ENCODE results near the gene ZNF554.
"Not testable (repeated sequence)": the region's sequence is repeated elsewhere in the genome, so short reads cannot be mapped to it uniquely, and the experiment has no call there.

ZNF554 gene

DNA sequence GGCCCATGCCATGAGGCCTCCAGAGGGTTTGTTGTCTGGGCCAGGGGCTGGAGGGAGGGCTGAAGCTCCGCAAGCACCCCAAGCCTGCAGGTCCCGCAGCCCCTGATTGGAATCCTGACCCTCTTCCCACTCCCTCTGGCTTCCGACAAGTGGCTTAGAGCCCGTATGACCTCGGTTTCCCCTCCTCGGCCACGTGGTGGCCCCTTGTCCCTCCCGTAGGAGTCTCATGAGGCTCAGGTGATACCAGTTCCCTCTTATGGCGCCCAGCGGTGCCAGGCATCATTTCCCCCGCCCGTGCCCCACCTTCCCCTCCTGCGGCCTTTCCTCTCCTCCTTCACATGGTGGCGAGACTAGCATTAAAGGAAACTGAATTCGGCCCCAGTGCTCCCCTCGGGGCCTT, 28.2 kb upstream of the ZNF554 start:
- no peak for FAIRE-seq

- no peak for FAIRE-seq
These were observed 27.8 kb upstream of the ZNF554 start for GRCh38 chr19:2791876-2792275.

DNA sequence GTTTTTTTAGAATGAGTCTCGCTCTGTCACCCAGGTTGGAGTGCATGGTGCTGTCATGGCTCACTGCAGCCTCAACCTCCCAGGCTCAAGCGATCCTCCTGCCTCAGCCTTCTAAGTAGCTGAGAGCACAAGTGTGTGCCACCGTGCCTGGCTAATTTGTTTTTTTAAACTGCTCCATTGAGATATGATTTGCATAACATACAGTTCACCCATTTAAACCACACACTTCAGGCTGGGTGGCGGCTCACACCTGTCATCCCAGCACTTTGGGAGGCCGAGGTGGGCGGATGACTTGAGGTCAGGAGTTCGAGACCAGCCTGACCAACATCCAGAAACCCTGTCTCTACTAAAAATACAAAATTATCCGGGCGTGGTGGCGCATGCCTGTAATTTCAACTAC, 27.0 kb upstream of the ZNF554 start:
- not testable (repeated sequence) for FAIRE-seq

- no peak for FAIRE-seq
These were observed 26.5 kb upstream of the ZNF554 start for GRCh38 chr19:2793126-2793525.

DNA sequence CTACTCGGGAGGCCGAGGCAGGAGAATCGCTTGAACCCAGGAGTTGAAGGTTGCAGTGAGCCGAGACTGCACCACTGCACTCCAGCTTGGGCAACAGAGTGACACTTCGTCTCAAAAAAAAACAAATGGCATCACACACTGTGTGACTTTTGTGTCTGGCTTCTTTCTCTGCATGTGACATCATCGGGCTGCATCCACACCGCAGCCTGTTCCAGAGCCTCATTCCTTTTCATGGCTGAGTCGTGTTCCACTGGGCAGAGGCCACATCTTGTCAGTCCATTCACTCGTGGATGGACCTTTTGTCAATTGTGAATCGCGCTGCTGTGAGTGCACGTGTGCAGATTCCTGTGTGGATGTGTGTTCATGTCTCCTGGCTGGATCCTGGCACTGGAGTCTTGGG, 26.1 kb upstream of the ZNF554 start:
- no peak for FAIRE-seq

GRCh38 chr19:2795827-2796658, 23.6 kb upstream of the ZNF554 start:
- no peak for FAIRE-seq

- no peak for FAIRE-seq
These were observed 22.9 kb upstream of the ZNF554 start for GRCh38 chr19:2796659-2797266.

GRCh38 chr19:2797280-2797679, 22.4 kb upstream of the ZNF554 start:
- no peak for FAIRE-seq

DNA sequence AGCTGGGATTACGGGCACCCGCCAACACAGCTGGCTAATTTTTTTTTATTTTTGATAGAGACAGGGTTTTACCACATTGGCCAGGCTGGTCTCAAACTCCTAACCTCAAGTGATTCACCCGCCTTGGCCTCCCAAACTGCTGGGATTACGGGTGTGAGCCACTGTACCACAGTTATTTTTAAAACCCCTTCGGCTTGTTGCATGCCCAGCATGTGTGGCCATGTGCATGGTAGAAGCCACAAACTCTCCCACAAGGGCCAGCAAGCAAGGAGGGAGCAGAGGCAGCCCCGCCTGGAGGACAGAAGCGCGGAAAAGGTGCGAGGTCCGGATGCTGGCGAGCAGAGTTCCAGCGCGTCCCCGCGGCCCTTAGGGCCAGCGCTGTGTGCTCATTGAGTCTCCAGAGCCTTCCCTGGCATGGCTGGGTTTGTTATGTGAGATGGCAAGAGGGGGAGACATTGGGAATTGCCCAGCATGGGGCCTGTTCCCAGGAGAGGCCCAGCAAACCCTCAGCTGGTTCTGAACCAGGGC, 21.4 kb upstream of the ZNF554 start:
- FAIRE-seq: no peak

- no peak for FAIRE-seq
These were observed 20.9 kb upstream of the ZNF554 start for GRCh38 chr19:2798733-2799132.

DNA sequence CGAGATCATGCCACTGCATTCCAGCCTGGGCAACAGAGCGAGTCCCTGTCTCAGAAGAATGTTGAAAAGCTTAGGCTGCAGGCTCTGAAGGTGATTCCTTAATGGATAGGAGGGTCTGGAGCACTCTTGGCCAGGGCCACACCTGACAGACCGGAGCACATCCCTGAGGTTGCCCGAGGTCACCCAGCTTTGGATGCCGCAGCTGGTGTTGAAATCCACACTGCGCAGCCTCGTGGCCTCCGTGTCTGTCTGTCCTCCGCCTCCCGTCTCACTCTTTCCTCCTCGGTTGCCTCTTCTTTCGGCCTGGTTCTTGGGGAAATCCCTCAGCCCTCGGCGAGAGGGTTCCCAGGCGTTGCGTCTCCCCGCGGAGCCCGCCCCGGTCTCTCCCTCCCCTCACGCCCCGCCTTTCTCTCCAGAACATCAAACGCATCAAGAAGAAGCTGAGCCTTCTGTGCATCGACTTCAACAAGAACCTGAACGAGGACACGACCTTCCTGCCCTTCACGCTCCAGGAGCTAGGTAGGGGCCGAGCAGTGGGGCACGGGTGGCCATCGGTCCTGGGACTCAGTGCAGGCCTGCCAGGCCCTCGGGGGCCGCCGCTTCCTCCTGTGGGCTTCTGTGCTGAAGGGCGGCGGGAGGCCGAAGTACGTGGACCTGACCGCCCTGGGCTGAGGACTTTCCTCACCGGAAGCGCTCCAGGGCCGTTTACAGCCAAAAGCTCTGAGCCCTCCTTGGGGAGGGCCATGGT, 20.2 kb upstream of the ZNF554 start:
- FAIRE-seq: no peak

DNA sequence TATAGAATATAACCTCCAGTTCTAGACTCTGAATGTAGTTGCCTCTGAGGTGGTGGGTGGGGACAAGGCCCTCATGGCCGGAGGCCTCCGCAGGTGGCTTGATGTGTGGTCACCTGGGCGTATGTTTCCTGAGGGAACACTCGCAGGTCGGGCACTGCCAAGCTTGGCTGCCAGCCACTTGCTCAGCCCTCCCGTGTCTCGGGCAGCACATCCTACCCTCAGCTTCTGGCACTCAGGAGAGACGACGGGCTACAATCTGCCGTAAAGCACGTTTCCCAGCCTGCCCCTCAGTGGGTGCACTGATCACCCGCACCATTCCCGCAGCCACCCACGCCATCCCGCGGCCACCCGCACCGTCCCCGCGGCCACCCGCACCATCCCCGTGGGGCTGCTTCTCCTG, 19.2 kb upstream of the ZNF554 start:
- no peak for FAIRE-seq

GRCh38 chr19:2802826-2803225, 16.8 kb upstream of the ZNF554 start:
- no peak for FAIRE-seq

DNA sequence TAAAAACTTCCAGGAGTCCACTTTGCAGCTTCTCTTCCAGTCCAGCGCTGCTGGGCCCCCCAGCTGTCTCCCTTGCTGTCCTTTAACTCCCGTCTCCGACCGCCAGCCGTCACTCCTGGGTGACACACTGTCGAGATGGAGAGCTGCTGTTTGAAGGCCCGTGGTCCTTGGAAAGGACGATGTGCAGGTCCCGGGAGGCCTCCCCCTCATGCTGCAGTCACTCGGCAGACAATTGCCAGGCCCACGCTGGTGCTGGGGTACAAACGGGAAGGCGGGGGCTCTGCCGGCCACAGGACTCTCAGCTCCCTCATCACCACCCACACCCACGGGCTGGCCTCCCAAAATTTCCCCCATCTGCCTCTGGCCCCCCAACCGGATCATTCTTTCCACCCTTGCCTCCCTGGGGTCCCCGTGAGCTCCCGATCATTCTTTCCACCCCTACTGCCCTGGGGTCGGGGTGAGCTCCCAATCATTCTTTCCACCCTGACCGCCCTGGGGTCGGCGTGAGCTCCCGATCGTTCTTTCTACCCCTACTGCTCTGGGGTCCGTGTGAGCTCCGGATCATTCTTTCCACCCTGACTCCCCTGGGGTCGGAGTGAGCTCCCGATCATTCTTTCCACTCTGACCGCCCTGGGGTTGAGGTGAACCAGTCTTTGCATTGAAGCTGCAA, 16.0 kb upstream of the ZNF554 start:
- no peak for FAIRE-seq

DNA sequence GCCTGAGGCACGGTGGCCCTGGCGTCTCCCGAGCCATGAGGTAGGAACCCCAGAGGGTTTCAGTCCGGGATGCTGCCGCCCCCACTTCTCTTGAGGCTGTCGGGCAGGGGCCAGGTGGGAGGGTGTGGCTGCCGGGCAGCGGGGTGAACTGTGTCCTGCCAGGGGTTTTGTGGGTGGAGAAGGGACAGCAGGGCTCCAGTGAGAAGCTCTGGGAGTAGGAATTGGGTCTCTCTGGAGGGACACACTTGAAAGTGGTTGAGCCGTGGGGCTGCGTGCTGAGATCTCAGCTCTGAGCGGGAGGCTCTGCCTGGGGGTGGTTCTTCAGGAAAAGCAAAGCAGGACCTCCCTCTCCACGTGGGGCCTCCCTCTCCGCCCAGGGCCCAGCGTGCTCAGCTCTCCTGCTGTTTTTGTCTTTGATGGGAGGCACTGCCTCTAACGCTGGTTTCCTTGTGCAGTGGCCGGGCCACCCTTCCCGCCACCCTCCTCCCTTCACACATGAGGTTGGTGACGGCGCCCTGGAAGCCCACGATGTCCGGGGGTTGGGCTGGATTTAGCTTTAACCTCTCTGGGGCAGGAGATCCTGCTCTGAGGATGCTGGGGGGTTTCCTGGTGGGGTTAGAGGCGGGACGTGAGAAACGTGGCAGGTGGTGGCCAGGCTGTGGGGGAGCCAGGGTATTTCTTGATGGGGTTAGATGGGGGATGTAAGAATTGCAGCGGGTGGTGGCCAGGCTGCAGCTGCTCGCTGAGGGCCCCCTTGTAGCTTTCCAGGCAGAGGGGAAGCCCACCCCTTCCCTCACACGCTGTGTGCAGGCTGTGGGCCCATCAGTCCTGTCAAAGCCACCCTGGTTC, 15.3 kb upstream of the ZNF554 start:
- FAIRE-seq: no peak

DNA sequence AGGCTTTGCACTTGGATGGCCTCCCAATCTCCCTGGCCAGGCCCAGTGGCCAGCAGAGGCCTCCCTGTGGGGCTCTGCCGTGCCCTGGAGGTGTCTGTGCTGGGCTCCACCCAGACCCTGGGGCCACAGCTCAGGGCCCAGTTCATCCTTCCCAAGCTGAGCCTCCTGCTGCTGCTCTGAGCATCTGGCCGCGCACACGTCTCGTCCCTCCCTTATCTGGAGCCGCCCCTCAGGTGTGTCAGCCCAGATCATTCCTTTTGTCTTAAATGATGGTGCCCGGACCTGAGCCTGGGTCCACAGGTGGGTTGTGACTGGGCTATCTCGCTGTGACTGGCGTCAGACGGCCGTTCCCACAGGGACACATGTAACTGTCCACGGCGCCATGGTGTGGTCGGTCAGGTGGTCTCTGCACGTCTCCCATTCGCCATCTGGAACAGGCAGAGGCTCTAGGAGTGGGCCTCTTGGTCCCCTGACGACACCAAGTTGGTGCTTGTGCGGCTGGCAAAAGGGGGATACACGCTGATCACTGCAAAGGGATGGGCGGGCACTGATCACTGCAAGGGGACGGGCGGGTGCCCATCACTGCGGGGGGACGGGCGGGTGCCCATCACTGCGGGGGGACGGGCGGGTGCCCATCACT, 14.3 kb upstream of the ZNF554 start:
- no peak for FAIRE-seq

DNA sequence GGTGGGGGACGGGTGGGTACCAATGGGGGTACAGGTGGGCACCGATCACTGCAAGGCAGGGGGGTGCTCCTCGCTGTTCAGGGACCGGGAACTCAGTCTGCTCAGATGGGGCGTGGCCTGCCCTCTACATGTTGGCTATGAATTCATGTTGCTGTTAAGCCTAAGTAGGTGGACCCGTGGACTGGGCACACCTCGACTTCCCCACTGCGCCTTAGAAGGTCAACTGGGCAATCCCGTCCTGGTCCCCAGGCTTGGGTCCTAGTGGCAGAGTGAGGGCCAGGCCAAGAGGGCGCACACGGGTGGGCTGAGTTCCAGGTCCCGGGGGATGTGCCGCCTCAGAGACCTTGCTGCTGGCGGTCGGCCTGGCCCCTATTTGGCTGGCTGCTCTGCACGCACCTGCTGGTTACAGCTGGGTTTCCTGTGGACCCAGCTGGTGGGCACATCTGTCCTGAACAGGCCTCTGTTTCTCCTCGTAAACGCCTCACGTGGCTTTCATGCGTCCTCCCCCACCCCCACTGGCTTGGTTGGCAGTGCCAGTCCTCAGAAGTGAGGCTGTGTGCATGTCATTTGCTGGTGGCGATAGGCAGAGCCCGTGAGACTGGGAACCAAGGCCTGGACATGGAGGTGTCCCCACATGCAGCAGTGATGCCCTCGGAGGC, 13.5 kb upstream of the ZNF554 start:
- no peak for FAIRE-seq

DNA sequence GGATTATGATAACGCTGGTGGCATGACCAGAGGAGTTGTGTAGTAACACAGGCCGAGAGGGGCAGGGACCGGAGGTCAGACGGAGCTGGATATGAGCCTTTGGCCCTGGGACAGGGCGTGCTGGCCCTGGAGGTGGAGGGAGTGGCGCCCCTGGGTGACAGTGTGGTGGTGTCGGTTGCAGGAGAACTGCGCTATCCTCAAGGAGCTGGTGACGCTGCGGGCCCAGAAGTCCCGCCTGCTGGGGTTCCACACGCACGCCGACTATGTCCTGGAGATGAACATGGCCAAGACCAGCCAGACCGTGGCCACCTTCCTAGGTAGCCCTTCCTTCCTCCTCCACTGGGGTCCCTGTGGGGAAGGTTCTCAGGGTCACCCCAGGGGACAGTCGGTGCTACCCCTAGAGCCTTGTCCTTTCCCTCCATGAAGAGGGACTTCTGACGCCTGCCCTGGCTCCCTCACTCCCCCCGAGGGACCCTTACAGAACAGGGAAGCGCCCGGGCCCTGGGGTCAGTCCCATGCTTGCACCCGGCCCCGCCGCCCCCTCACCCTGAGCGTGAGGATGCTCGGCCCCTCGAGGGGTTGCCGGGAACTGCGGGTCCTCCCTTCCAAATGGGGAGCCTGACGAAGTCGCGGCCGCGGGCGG, 12.8 kb upstream of the ZNF554 start:
- FAIRE-seq: no peak

- no peak for FAIRE-seq
These were observed 12.1 kb upstream of the ZNF554 start for GRCh38 chr19:2807379-2808128.
